PC-3 (cell line): ENCODE measurements around the gene KCNQ1. TPM values are rescaled to one million over a fixed set of nuclear protein-coding genes. Genes with fewer than 3 reads are reported as not detected.

Source experiments
- ATAC-seq: fragments of 200-7000 bp; cut with Tn5 transposase; 2 replicates; pipeline ENCODE4 v1.9.1; 2020; ENCODE audit warnings: mild to moderate bottlenecking, moderate library complexity
- BruUV-seq: library from RNA; stranded (reverse); fragments of 400-500 nt; replicated peaks from 2 replicates; lab custom pipeline; 2021; lab: Mats Ljungman, UMichigan
- CTCF ChIA-PET: fragments of 300-600 bp; sonication (Branson Sonifier 250); formaldehyde crosslinking; loops from one replicate; lab custom pipeline; 2022; ENCODE audit warnings: antibody characterized with exemption; lab: Charles Lee
- POLR2A ChIA-PET: fragments of 300-600 bp; sonication (Branson Sonifier 250); formaldehyde crosslinking; loops from one replicate; lab custom pipeline; 2022; ENCODE audit warnings: antibody characterized with exemption; ENCODE audit not compliant: unreplicated experiment; lab: Charles Lee
- DNase-seq: peaks from one replicate; pipeline ENCODE4 v3.0.0-alpha.2; 2015
- H2AFZ ChIP-seq: fragments of 300-600 bp; sonication (generic); 2 replicates; pipeline ENCODE4 v1.6.0; 2016; ENCODE audit warnings: antibody characterized with exemption, low read length
- H3F3A ChIP-seq: fragments of 300-600 bp; sonication (generic); one replicate; pipeline ENCODE4 v1.6.0; 2017; ENCODE audit warnings: antibody characterized with exemption, low read length, control low read depth, mild to moderate bottlenecking; ENCODE audit not compliant: unreplicated experiment
- H3K27ac ChIP-seq: fragments of 300-600 bp; sonication (generic); 2 replicates; pipeline ENCODE4 v1.5.1; 2016; ENCODE audit warnings: mild to moderate bottlenecking, low read length
- H3K27me3 ChIP-seq: fragments of 300-600 bp; sonication (generic); 2 replicates; pipeline ENCODE4 v1.6.1; 2016; ENCODE audit warnings: low read length, mixed read lengths
- H3K36me3 ChIP-seq: fragments of 300-600 bp; sonication (generic); 2 replicates; pipeline ENCODE4 v1.6.1; 2016; ENCODE audit warnings: low read depth, mixed run types, low read length, mixed read lengths
- H3K4me1 ChIP-seq: fragments of 300-600 bp; sonication (generic); 2 replicates; pipeline ENCODE4 v1.5.1; 2016; ENCODE audit warnings: low read length; ENCODE audit not compliant: insufficient read depth
- H3K4me2 ChIP-seq: fragments of 300-600 bp; sonication (generic); 2 replicates; pipeline ENCODE4 v1.6.0; 2016; ENCODE audit warnings: low read length
- H3K4me3 ChIP-seq: fragments of 300-600 bp; sonication (generic); 2 replicates; pipeline ENCODE4 v1.5.1; 2016; ENCODE audit warnings: mild to moderate bottlenecking, low read length, mixed read lengths
- H3K79me2 ChIP-seq: fragments of 300-600 bp; sonication (generic); 2 replicates; pipeline ENCODE4 v1.6.1; 2017; ENCODE audit warnings: low read length, mixed read lengths
- H3K9ac ChIP-seq: fragments of 300-600 bp; sonication (generic); 2 replicates; pipeline ENCODE4 v1.6.0; 2016; ENCODE audit warnings: mild to moderate bottlenecking, low read length
- H3K9me2 ChIP-seq: fragments of 300-600 bp; sonication (generic); replicated peaks from 2 replicates; pipeline ENCODE4 v1.6.1; 2016; ENCODE audit warnings: mixed run types, low read length, mixed read lengths
- H3K9me3 ChIP-seq: fragments of 300-600 bp; sonication (generic); 2 replicates; pipeline ENCODE4 v1.6.1; 2016; ENCODE audit warnings: low read length, mixed read lengths
- H4K20me1 ChIP-seq: fragments of 300-600 bp; sonication (generic); 2 replicates; pipeline ENCODE4 v1.6.1; 2016; ENCODE audit warnings: low read length, mixed read lengths
- CTCF ChIP-seq: fragments of 300-600 bp; sonication (generic); conservative IDR thresholded peaks from 2 replicates; pipeline ENCODE4 v1.5.1; 2017; ENCODE audit warnings: antibody characterized with exemption, low read depth, mild to moderate bottlenecking, low read length
- EZH2 ChIP-seq: fragments of 300-600 bp; sonication (generic); IDR thresholded peaks from one replicate; pipeline ENCODE4 v1.6.1; 2017; ENCODE audit warnings: antibody characterized with exemption, mild to moderate bottlenecking, low read length; ENCODE audit not compliant: unreplicated experiment
- EZH2phosphoT487 ChIP-seq: fragments of 300-600 bp; sonication (generic); IDR thresholded peaks from 2 replicates; pipeline ENCODE4 v1.6.1; 2018; ENCODE audit warnings: mild to moderate bottlenecking, antibody characterized with exemption, low read length, borderline replicate concordance
- intact Hi-C: fragments of 100-400 bp; cut with micrococcal nuclease; formaldehyde crosslinking; loops from 2 replicates; pipeline ENCODE4 v1.9.0; 2023
- total RNA-seq: library from RNA; depleted of rRNA; stranded (reverse); fragments of >200 nt; gene quantifications from 2 replicates; pipeline ENCODE4 v1.2.3, GENCODE V29; 2014

KCNQ1 gene
- total RNA-seq, 1 experiment from 2014 or later: 0.40 TPM

GRCh38 chr11:2585566-2586086 lies 140.8 kb downstream of the KCNQ1 start:
- H3K9me3 ChIP-seq: no peaks in the 10 kb centered on the region
- ATAC-seq (no peak), DNase-seq (no peak)
- H3K9me2 ChIP-seq: no peaks in the 10 kb centered on the region
- H3K9ac ChIP-seq: no peak overlapping the region
- no peaks in the 10 kb centered on the region for H3K27me3 ChIP-seq
- no peak overlapping the region for H2AFZ ChIP-seq
- no peak for TF ChIP-seq CTCF
- TF ChIP-seq EZH2phosphoT487: no peak
- TF ChIP-seq EZH2: no peak
- no peaks in the 10 kb centered on the region for H3K4me1 ChIP-seq
- intact Hi-C loops: no loop called here
- CTCF ChIA-PET: no interaction called here
- no TSS peak for BruUV-seq
- H3F3A ChIP-seq: no peaks in the 10 kb centered on the region
- no peak overlapping the region for H3K4me2 ChIP-seq
- H3K79me2 ChIP-seq: no peaks in the 10 kb centered on the region
- POLR2A ChIA-PET: no interaction called here
- H3K27ac ChIP-seq: no peak overlapping the region
- H3K4me3 ChIP-seq: no peak overlapping the region
- no peaks in the 10 kb centered on the region for H4K20me1 ChIP-seq
- H3K36me3 ChIP-seq: no peaks in the 10 kb centered on the region

DNA sequence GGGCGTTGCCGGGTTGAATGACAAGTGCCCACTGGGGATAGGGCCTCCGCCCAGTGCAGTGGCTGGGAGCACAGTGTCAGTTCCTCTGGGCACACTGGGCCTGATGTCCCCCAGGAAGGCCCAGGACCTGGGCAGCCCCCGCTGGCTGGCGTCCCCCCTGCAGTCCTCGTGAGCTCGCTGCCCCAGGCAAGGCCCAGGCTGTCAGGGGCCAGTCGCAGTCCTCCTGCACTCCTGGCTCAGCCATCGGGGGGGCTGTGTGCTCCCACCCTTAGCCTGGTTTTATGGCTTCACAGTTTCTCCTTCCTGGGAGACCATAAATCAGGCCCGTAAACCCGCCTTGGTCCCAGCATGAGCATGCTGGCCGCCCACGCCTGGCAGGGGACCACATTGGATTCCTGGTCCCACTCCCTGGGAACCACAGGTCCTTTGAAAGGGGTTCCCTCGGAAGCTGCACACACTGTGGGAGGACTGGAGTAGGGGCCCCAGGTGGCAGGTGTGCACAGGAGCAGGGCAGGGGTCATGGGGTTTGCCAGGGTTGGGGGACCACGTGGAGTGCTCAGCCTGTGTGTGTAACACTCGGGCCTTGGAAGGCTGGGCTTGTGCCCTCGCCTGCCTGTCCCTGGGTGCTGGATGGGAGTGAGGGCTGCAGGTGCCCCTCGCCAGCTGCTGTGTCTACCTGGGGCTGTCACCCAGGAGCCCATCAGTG lies 141.4 kb downstream of the KCNQ1 start:
- no TSS peak for BruUV-seq
- no peaks in the 10 kb centered on the region for H3F3A ChIP-seq
- intact Hi-C loops: no loop called here
- ATAC-seq: no peak
- H3K4me3 ChIP-seq: no peak overlapping the region
- no peaks in the 10 kb centered on the region for H3K79me2 ChIP-seq
- no peaks in the 10 kb centered on the region for H3K9me3 ChIP-seq
- no peak overlapping the region for H3K27ac ChIP-seq
- H3K9ac ChIP-seq: no peak overlapping the region
- no peaks in the 10 kb centered on the region for H3K36me3 ChIP-seq
- H4K20me1 ChIP-seq: no peaks in the 10 kb centered on the region
- TF ChIP-seq CTCF (no peak), EZH2 (no peak), EZH2phosphoT487 (no peak)
- no peaks in the 10 kb centered on the region for H3K27me3 ChIP-seq
- CTCF ChIA-PET: no interaction called here
- no peak overlapping the region for H3K4me2 ChIP-seq
- DNase-seq: no peak
- no peak overlapping the region for H2AFZ ChIP-seq
- no peaks in the 10 kb centered on the region for H3K9me2 ChIP-seq
- H3K4me1 ChIP-seq: no peaks in the 10 kb centered on the region
- POLR2A ChIA-PET: no interaction called here

GRCh38 chr11:2586793-2587131 lies 142.0 kb downstream of the KCNQ1 start:
- ChIA-PET CTCF (no interaction called here), POLR2A (no interaction called here)
- intact Hi-C loops: no loop called here
- H2AFZ ChIP-seq: no peak overlapping the region
- no peaks in the 10 kb centered on the region for H3F3A ChIP-seq
- H3K4me3 ChIP-seq: no peak overlapping the region
- no peak overlapping the region for H3K9ac ChIP-seq
- DNase-seq (no peak), ATAC-seq (no peak)
- BruUV-seq: no TSS peak
- TF ChIP-seq EZH2phosphoT487 (no peak), EZH2 (no peak), CTCF (no peak)
- H3K9me3 ChIP-seq: no peaks in the 10 kb centered on the region
- no peaks in the 10 kb centered on the region for H3K9me2 ChIP-seq
- H3K27ac ChIP-seq: no peak overlapping the region
- no peaks in the 10 kb centered on the region for H3K36me3 ChIP-seq
- H3K79me2 ChIP-seq: no peaks in the 10 kb centered on the region
- no peak overlapping the region for H3K4me2 ChIP-seq
- no peaks in the 10 kb centered on the region for H4K20me1 ChIP-seq
- no peaks in the 10 kb centered on the region for H3K27me3 ChIP-seq
- H3K4me1 ChIP-seq: no peaks in the 10 kb centered on the region
